Breast epithelium (tissue), 3 donors: Measurements from ENCODE around the gene VEGFA.

Experiments
- POLR2A ChIP-seq: fragments of 450-650 bp; IDR thresholded peaks from one replicate; pipeline ENCODE4 v1.6.1; 2016; ENCODE audit warnings: antibody characterized with exemption, mild to moderate bottlenecking, moderate library complexity
- TF ChIP-seq, protein P1 (sequence below), 3 donors: fragments of 450-650 bp; IDR thresholded peaks; one replicate each; pipeline ENCODE4 v1.5.1; 2016 to 2017; ENCODE audit warnings: antibody characterized with exemption in 3 of 3, mild to moderate bottlenecking in 3 of 3, moderate library complexity in 3 of 3

DNA sequence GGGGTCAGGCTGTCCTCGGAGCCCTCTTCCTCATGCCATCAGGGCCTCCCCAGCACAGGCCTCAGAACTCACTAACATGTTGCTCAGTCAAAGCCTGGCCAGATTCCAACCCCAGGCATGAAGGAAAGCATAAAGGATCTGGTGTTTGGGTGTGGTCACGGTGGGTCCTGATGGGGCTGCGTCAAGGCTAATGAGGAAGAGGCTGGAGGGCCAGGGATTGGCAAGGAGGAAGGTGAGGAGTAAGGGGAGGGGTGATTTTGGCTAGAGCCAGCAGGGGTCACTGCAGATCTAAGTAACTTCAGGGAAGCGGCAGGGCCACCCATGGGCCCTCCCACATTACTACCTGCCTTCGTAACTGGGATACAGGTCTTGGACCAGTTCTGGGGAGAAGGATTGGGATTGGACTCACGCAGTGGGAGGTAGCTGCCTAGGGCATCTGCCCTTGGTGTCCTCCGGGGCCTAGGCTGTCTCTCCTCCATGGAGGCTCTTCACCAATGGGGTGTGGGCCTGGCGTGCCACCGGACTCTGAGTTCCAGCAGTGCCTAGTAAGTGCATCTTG is 46.2 kb upstream of the VEGFA start:
- TF ChIP-seq POLR2A = no peak
- TF ChIP-seq, protein P1, sequence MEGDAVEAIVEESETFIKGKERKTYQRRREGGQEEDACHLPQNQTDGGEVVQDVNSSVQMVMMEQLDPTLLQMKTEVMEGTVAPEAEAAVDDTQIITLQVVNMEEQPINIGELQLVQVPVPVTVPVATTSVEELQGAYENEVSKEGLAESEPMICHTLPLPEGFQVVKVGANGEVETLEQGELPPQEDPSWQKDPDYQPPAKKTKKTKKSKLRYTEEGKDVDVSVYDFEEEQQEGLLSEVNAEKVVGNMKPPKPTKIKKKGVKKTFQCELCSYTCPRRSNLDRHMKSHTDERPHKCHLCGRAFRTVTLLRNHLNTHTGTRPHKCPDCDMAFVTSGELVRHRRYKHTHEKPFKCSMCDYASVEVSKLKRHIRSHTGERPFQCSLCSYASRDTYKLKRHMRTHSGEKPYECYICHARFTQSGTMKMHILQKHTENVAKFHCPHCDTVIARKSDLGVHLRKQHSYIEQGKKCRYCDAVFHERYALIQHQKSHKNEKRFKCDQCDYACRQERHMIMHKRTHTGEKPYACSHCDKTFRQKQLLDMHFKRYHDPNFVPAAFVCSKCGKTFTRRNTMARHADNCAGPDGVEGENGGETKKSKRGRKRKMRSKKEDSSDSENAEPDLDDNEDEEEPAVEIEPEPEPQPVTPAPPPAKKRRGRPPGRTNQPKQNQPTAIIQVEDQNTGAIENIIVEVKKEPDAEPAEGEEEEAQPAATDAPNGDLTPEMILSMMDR (IDR thresholded peaks at IDR 0.05) = peak; percentile 14 to 73 (median 47)
